GM12878 (cell line): ENCODE data around the gene MCC. TPM values are rescaled to one million over a fixed set of nuclear protein-coding genes. Genes with fewer than 3 reads are reported as not detected.

Experiments used
- ATAC-seq: fragments of 200-7000 bp; cut with Tn5 transposase; 3 replicates; pipeline ENCODE4 v1.9.1; 2020; ENCODE audit warnings: mild to moderate bottlenecking, moderate library complexity
- BruUV-seq: library from RNA; stranded (reverse); fragments of 400-500 nt; replicated peaks from 2 replicates; lab custom pipeline; 2021; lab: Mats Ljungman, UMichigan
- CTCF ChIA-PET: fragments of 300-600 bp; sonication (Branson Sonifier 250); formaldehyde crosslinking; extraction: SDS; loops from one replicate; lab custom pipeline; 2021; ENCODE audit warnings: inconsistent platforms; lab: Yijun Ruan, JAX
- POLR2A ChIA-PET: fragments of 350-600 bp; formaldehyde crosslinking; extraction: SDS; loops from one replicate; lab custom pipeline; 2021; ENCODE audit warnings: inconsistent platforms; lab: Charles Lee
- RAD21 ChIA-PET: fragments of 300-600 bp; sonication (Branson Sonifier 250); formaldehyde crosslinking; loops from one replicate; lab custom pipeline; 2023; ENCODE audit warnings: antibody characterized with exemption; ENCODE audit not compliant: unreplicated experiment; lab: Charles Lee
- SMC1A ChIA-PET: fragments of 300-600 bp; sonication (Branson Sonifier 250); formaldehyde crosslinking; loops from one replicate; lab custom pipeline; 2023; ENCODE audit not compliant: unreplicated experiment, uncharacterized antibody; lab: Charles Lee
- DNase-seq: peaks from one replicate; pipeline ENCODE4 v3.0.0-alpha.2; 2011; ENCODE audit warnings: low read depth, low spot score
- FAIRE-seq: peaks from 3 replicates; lab custom pipeline; 2011; peaks lifted over from hg19 to GRCh38; lab: Jason Lieb, UNC
- H2AFZ ChIP-seq: 2 replicates; pipeline ENCODE4 v1.6.0; 2011; ENCODE audit warnings: low read depth, low read length, control low read depth; ENCODE audit not compliant: control insufficient read depth
- H3K27ac ChIP-seq: 2 replicates; pipeline ENCODE4 v1.5.1; 2011; ENCODE audit warnings: control low read depth; ENCODE audit not compliant: control insufficient read depth, insufficient read depth
- H3K27me3 ChIP-seq, 2 experiments: replicated peaks in 1 of 2; 2 replicates each; pipeline versions ENCODE4 v1.6.0 to v1.6.1; 2011; ENCODE audit warnings: low read length in 1 of 2; ENCODE audit not compliant: control insufficient read depth in 2 of 2, insufficient read depth in 2 of 2
- H3K36me3 ChIP-seq, 2 experiments: 2 replicates each; pipeline ENCODE4 v1.5.1; 2011; ENCODE audit warnings: low read length in 1 of 2; ENCODE audit not compliant: control insufficient read depth in 2 of 2, insufficient read depth in 2 of 2
- H3K4me1 ChIP-seq: 2 replicates; pipeline ENCODE4 v1.6.1; 2011; ENCODE audit warnings: mild to moderate bottlenecking, low read length, moderate library complexity, mixed read lengths; ENCODE audit not compliant: control insufficient read depth, insufficient read depth
- H3K4me2 ChIP-seq: 2 replicates; pipeline ENCODE4 v1.6.0; 2011; ENCODE audit warnings: control low read depth; ENCODE audit not compliant: control insufficient read depth, insufficient read depth
- H3K4me3 ChIP-seq: fragments of 200-600 bp; sonication (generic); 2 replicates; pipeline ENCODE4 v1.5.1; 2016
- H3K79me2 ChIP-seq: 2 replicates; pipeline ENCODE4 v1.6.0; 2011; ENCODE audit warnings: low read length; ENCODE audit not compliant: control insufficient read depth, insufficient read depth
- H3K9ac ChIP-seq: 2 replicates; pipeline ENCODE4 v1.8.0; 2011; ENCODE audit warnings: low read length, control low read depth, mixed read lengths; ENCODE audit not compliant: control insufficient read depth, insufficient read depth
- H3K9me3 ChIP-seq: replicated peaks from 3 replicates; pipeline ENCODE4 v1.5.1; 2011; ENCODE audit warnings: mild to moderate bottlenecking, low read length; ENCODE audit not compliant: control insufficient read depth, insufficient read depth
- H4K20me1 ChIP-seq: 2 replicates; pipeline ENCODE4 v1.6.0; 2011; ENCODE audit not compliant: control insufficient read depth, insufficient read depth
- CEBPZ ChIP-seq: fragments of 150-350 bp; IDR thresholded peaks from 2 replicates; pipeline ENCODE4 v1.6.1; 2016; ENCODE audit warnings: low read depth, low read length
- DPF2 ChIP-seq: fragments of 450-650 bp; IDR thresholded peaks from 2 replicates; pipeline ENCODE4 v1.6.1; 2017; ENCODE audit warnings: mild to moderate bottlenecking
- EED ChIP-seq: sonication (generic); IDR thresholded peaks from 2 replicates; pipeline ENCODE4 v1.6.1; 2016; ENCODE audit warnings: antibody characterized with exemption, low read depth
- HDAC2 ChIP-seq: fragments of 200-600 bp; sonication (generic); IDR thresholded peaks from 2 replicates; pipeline ENCODE4 v1.6.1; 2017
- MYB ChIP-seq: fragments of 150-350 bp; IDR thresholded peaks from 2 replicates; pipeline ENCODE4 v1.6.1; 2014; ENCODE audit warnings: mild to moderate bottlenecking, low read depth, low read length, borderline replicate concordance
- NBN ChIP-seq: fragments of 450-650 bp; IDR thresholded peaks from 2 replicates; pipeline ENCODE4 v1.6.1; 2016
- SKIL ChIP-seq: fragments of 450-650 bp; IDR thresholded peaks from 2 replicates; pipeline ENCODE4 v1.6.1; 2017; ENCODE audit warnings: mild to moderate bottlenecking, low read depth, inconsistent platforms; ENCODE audit not compliant: poor library complexity, severe bottlenecking
- SRF ChIP-seq, 2 experiments: IDR thresholded peaks; 2 replicates each; pipeline ENCODE4 v1.6.1; 2011; ENCODE audit warnings: low read depth in 2 of 2, low read length in 2 of 2, mild to moderate bottlenecking in 1 of 2, moderate library complexity in 1 of 2
- TAF1 ChIP-seq: IDR thresholded peaks from 2 replicates; pipeline ENCODE4 v1.6.1; 2011; ENCODE audit warnings: mild to moderate bottlenecking, low read depth, low read length, borderline replicate concordance
- USF2 ChIP-seq: IDR thresholded peaks from 2 replicates; pipeline ENCODE4 v1.6.1; 2011; ENCODE audit warnings: low read depth, low read length, improper control_type of control experiment, borderline replicate concordance
- WRNIP1 ChIP-seq: IDR thresholded peaks from 2 replicates; pipeline ENCODE4 v1.6.1; 2011; ENCODE audit warnings: low read depth, low read length, improper control_type of control experiment, borderline replicate concordance
- ZNF274 ChIP-seq: IDR thresholded peaks from one replicate; pipeline ENCODE4 v1.8.0; 2011; ENCODE audit not compliant: insufficient read length, insufficient read depth
- WGBS: methylation state at CpG from one replicate; pipeline ENCODE4 v1.1.6; 2016; ENCODE audit warnings: low lambda C conversion rate; ENCODE audit not compliant: insufficient replicate concordance, insufficient coverage; ENCODE audit errors: missing lambda C conversion rate; 5-methylcytosine and 5-hydroxymethylcytosine counted together
- in situ Hi-C: fragments of 300-500 bp; cut with MboI; formaldehyde crosslinking; loops from 9 replicates; pipeline ENCODE4 v1.14.3; 2018; ENCODE audit warnings: mixed read lengths
- intact Hi-C: fragments of 100-400 bp; cut with micrococcal nuclease; formaldehyde crosslinking; loops from one replicate; pipeline ENCODE4 v1.14.2; 2022; ENCODE audit not compliant: unreplicated experiment
- polyA plus RNA-seq, 11 experiments: library from polyadenylated mRNA; depleted of rRNA in 4 of 11; unstranded in 6 of 11; stranded (reverse) in 5 of 11; fragments of >200 nt; fragmentation: Nextera tagmentation in 4 of 11; fragmentation: Illumina TruSeq in 1 of 11; extraction: Ambion mirVana in 4 of 11; extraction: Trizol in 1 of 11; gene quantifications; 1 replicate in 1 of 11; 2 replicates in 10 of 11; pipeline versions ENCODE4 v1.2.1 to v1.2.3, GENCODE V29; 2011 to 2016; ENCODE audit warnings: inconsistent platforms in 2 of 11, missing spikeins in 2 of 11, low read depth in 1 of 11
- total RNA-seq, 4 experiments: library from RNA; depleted of rRNA in 3 of 4; stranded (reverse); fragments of >200 nt in 3 of 4; fragmentation: Illumina TruSeq in 1 of 4; extraction: Trizol in 1 of 4; gene quantifications; 2 replicates each; pipeline versions ENCODE4 v1.2.1 to v1.2.3, GENCODE V29; 2013 to 2021

Gene MCC
- total and polyA plus RNA-seq, 10 of the 15 experiments (the other 5 are each of a cell fraction or from before 2014, with no cell fraction given), result 0.03 to 0.86 (median 0.16) TPM

GRCh38 chr5:113378514-113378913 is 109.7 kb downstream of the MCC start:
- Histone ChIP-seq H3K27me3 (no peaks in the 10 kb centered on the region), H3K9me3 (no peaks in the 10 kb centered on the region), H3K4me2 (no peak overlapping the region), H3K4me1 (no peaks in the 10 kb centered on the region), H3K9ac (no peak overlapping the region), H4K20me1 (no peaks in the 10 kb centered on the region), H2AFZ (no peak overlapping the region), H3K27ac (no peak overlapping the region), H3K4me3 (no peak overlapping the region), H3K36me3 (no peaks in the 10 kb centered on the region), H3K79me2 (no peaks in the 10 kb centered on the region)
- intact Hi-C loops, result loop anchor here (5.0 kb wide), 1 partner anchor 381 kb away; no protein-coding TSS in a partner anchor
- DNase-seq (no peak), FAIRE-seq (no peak), ATAC-seq (no peak)
- 0% methylated on average over 2 of the region's 2 CpGs for WGBS
- no TSS peak for BruUV-seq
- SMC1A ChIA-PET, result interaction anchor here (1.6 to 2.9 kb wide), 3 partner anchors 19 to 233 kb away, joined by 4 to 34 read pairs (median 7); no protein-coding TSS in a partner anchor
- TF ChIP-seq ZNF274 (no peak), CEBPZ (no peak), DPF2 (no peak), HDAC2 (no peak), SRF (IDR thresholded peaks at IDR 0.05; ENCODE audit: low read depth in 2 of 2, low read length in 2 of 2) (no peak), TAF1 (no peak), NBN (no peak), MYB (no peak), WRNIP1 (no peak), USF2 (no peak), SKIL (no peak), EED (no peak)
- CTCF ChIA-PET, result interaction anchor here (0.7 to 4.9 kb wide), 7 partner anchors 11 to 382 kb away, joined by 3 to 57 read pairs (median 21); no protein-coding TSS in a partner anchor
- RAD21 ChIA-PET, result interaction anchor here (1.5 kb wide), 2 partner anchors 133 to 135 kb away, joined by 7 to 10 read pairs; partner anchors contain the start of gene YTHDC2
- in situ Hi-C loops, result no loop called here
- POLR2A ChIA-PET, result no interaction called here
